OCI-LY3 (cell line): ENCODE data around the gene PRKCE.

Experiments
- EZH2phosphoT487 ChIP-seq: fragments of 200-600 bp; shearing (Covaris generic); IDR thresholded peaks from 2 replicates; pipeline ENCODE4 v1.6.1; 2018; ENCODE audit warnings: antibody characterized with exemption, mixed run types, low read depth
- TF ChIP-seq, protein P1 (sequence below): fragments of 200-600, 300-600 bp; sonication (generic); IDR thresholded peaks from 2 replicates; pipeline ENCODE4 v1.5.1; 2014; ENCODE audit warnings: antibody characterized with exemption, low read length, low read depth

DNA sequence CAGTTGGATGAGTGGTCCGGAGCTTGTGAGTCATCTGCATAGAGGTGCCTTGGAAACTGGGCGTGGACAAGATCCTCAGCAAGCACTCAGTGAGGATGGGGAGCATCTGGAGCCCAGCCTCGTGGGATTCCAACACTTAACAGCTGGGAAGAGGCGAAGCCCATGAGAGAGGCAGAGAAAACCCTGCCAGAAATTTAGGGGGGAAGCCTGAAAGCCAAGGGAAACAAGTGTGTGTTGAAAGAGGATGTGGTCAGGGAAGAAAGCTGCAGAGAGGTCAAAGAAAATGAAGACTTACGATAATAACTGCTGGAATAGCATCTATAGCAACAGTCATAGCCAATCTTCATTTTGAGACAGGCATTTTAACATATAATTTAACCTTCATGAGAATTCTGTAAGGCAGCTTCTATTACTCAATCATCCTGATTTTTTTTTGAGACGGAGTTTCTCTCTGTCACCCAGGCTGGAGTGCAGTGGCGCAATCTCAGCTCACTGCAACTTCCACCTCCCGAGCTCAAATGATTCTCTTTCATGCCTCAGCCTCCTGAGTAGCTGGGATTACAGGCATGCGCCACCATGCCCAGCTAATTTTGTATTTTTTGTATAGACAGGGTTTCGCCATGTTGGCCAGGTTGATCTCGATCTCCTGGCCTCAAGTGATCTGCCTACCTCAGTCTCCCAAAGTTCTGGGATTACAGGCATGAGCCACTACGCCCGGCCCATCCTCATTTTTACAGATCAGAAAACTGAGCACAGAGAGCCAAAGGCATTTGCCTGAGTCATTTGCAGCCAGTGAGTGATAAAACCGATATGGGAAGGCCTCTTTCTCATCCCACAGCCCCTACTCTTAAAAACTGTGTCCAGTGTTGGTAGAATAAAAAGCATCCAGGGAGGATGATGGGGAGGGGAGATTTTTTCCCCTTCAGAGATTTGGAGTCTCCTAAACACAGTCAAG is 431.3 kb downstream of the PRKCE start:
- TF ChIP-seq, protein P1, sequence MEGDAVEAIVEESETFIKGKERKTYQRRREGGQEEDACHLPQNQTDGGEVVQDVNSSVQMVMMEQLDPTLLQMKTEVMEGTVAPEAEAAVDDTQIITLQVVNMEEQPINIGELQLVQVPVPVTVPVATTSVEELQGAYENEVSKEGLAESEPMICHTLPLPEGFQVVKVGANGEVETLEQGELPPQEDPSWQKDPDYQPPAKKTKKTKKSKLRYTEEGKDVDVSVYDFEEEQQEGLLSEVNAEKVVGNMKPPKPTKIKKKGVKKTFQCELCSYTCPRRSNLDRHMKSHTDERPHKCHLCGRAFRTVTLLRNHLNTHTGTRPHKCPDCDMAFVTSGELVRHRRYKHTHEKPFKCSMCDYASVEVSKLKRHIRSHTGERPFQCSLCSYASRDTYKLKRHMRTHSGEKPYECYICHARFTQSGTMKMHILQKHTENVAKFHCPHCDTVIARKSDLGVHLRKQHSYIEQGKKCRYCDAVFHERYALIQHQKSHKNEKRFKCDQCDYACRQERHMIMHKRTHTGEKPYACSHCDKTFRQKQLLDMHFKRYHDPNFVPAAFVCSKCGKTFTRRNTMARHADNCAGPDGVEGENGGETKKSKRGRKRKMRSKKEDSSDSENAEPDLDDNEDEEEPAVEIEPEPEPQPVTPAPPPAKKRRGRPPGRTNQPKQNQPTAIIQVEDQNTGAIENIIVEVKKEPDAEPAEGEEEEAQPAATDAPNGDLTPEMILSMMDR, result no peak
- no peak for TF ChIP-seq EZH2phosphoT487
